HG03139 (cell line): Measurements from ENCODE around the gene TUSC2.

Experiments used
- ATAC-seq: cut with Tn5 transposase; IDR thresholded peaks from one replicate; pipeline ENCODE4 v1.9.1; 2021; ENCODE audit not compliant: unreplicated experiment

TUSC2 gene

GRCh38 chr3:50354850-50355249 is 26.8 kb upstream of the TUSC2 start:
- no peak for ATAC-seq

- ATAC-seq, result no peak
Observed at GRCh38 chr3:50354186-50354764, 26.3 kb upstream of the TUSC2 start.

- no peak for ATAC-seq
Observed at GRCh38 chr3:50353245-50354004, 25.4 kb upstream of the TUSC2 start.

- no peak for ATAC-seq
Observed at GRCh38 chr3:50352781-50353180, 24.8 kb upstream of the TUSC2 start.

GRCh38 chr3:50351323-50351697 is 23.3 kb upstream of the TUSC2 start:
- no peak for ATAC-seq

GRCh38 chr3:50350527-50351322 is 22.7 kb upstream of the TUSC2 start, which contains the start of the genes CYB561D2 and NPRL2:
Gene CYB561D2 (plus strand): TSS chr3:50350862. CDS start chr3:50351434, 572 bp downstream.
Gene NPRL2 (minus strand): TSS chr3:50350775. CDS start chr3:50350652, 123 bp downstream.
- ATAC-seq, result peak; percentile 77

- no peak for ATAC-seq
Observed at GRCh38 chr3:50350213-50350526, 22.1 kb upstream of the TUSC2 start.

- ATAC-seq, result no peak
Observed at GRCh38 chr3:50347187-50347813, 19.3 kb upstream of the TUSC2 start.

- ATAC-seq, result no peak
Observed at GRCh38 chr3:50345586-50346234, 17.7 kb upstream of the TUSC2 start, which contains the start of gene ZMYND10. Gene ZMYND10 (minus strand): TSS chr3:50345732. CDS start chr3:50345579, 153 bp downstream.

GRCh38 chr3:50345008-50345407 is 17.0 kb upstream of the TUSC2 start:
- no peak for ATAC-seq

- ATAC-seq, result no peak
Observed at GRCh38 chr3:50342813-50343633, 15.0 kb upstream of the TUSC2 start.

- no peak for ATAC-seq
Observed at GRCh38 chr3:50341996-50342650, 14.1 kb upstream of the TUSC2 start.

GRCh38 chr3:50341537-50341936 is 13.5 kb upstream of the TUSC2 start:
- no peak for ATAC-seq

GRCh38 chr3:50340448-50341329 is 12.7 kb upstream of the TUSC2 start, which contains the start of gene RASSF1:
Gene RASSF1 (minus strand): TSS chr3:50340836. CDS start chr3:50340805, 31 bp downstream.
- peak; percentile 23 for ATAC-seq

- no peak for ATAC-seq
Observed at GRCh38 chr3:50340147-50340447, 12.1 kb upstream of the TUSC2 start.

GRCh38 chr3:50339485-50340146 is 11.6 kb upstream of the TUSC2 start:
- no peak for ATAC-seq

- no peak for ATAC-seq
Observed at GRCh38 chr3:50338965-50339364, 10.9 kb upstream of the TUSC2 start.
